SK-N-SH treated with all-trans-retinoic acid at 6 μM for 48 hours (cell line): Measurements from ENCODE around the gene SKAP2.
A peak's percentile ranks its signal among the peaks of the same experiment; 100 is the strongest.

Experiments used
- ATAC-seq: fragments of 200-7000 bp; cut with Tn5 transposase; 3 replicates; pipeline ENCODE4 v1.9.1; 2020; ENCODE audit warnings: mild to moderate bottlenecking, moderate library complexity
- ARNTL ChIP-seq: fragments of 450-650 bp; formaldehyde crosslinking; IDR thresholded peaks from 2 replicates; pipeline ENCODE4 v1.5.0; 2020; ENCODE audit warnings: low read depth, mild to moderate bottlenecking, moderate library complexity, borderline replicate concordance
- BACH2 ChIP-seq: fragments of 250-450 bp; sonication (Bioruptor Pico); IDR thresholded peaks from 2 replicates; pipeline ENCODE4 v1.9.0; 2021; ENCODE audit warnings: mild to moderate bottlenecking, borderline replicate concordance
- CSDC2 ChIP-seq: fragments of 250-450 bp; sonication (Bioruptor Pico); IDR thresholded peaks from 2 replicates; pipeline ENCODE4 v1.5.0; 2020; ENCODE audit warnings: mild to moderate bottlenecking, moderate library complexity
- ESRRG ChIP-seq: fragments of 250-450 bp; sonication (Bioruptor Pico); IDR thresholded peaks from 2 replicates; pipeline ENCODE4 v1.6.1; 2021; ENCODE audit warnings: mild to moderate bottlenecking
- GLIS3 ChIP-seq: fragments of 250-450 bp; sonication (Bioruptor Pico); IDR thresholded peaks from 2 replicates; pipeline ENCODE4 v1.5.0; 2020; ENCODE audit warnings: mild to moderate bottlenecking, moderate library complexity
- ISL1 ChIP-seq: fragments of 250-450 bp; sonication (Bioruptor Pico); IDR thresholded peaks from 2 replicates; pipeline ENCODE4 v2.1.2; 2022; ENCODE audit warnings: mild to moderate bottlenecking, moderate library complexity
- OSR1 ChIP-seq: fragments of 250-450 bp; sonication (Bioruptor Pico); IDR thresholded peaks from 2 replicates; pipeline ENCODE4 v1.8.0; 2022; ENCODE audit warnings: moderate library complexity, mild to moderate bottlenecking, inconsistent platforms
- PPARA ChIP-seq: fragments of 250-450 bp; sonication (Bioruptor Pico); IDR thresholded peaks from 2 replicates; pipeline ENCODE4 v1.5.0; 2020; ENCODE audit warnings: mild to moderate bottlenecking, borderline replicate concordance
- RARB ChIP-seq: fragments of 250-450 bp; sonication (Bioruptor Pico); IDR thresholded peaks from 2 replicates; pipeline ENCODE4 v1.8.0; 2021; ENCODE audit warnings: mild to moderate bottlenecking, moderate library complexity
- SNAI2 ChIP-seq: fragments of 250-450 bp; sonication (Bioruptor Pico); IDR thresholded peaks from 2 replicates; pipeline ENCODE4 v1.5.0; 2020; ENCODE audit warnings: mild to moderate bottlenecking, moderate library complexity
- TCF4 ChIP-seq: fragments of 250-450 bp; sonication (Bioruptor Pico); IDR thresholded peaks from 2 replicates; pipeline ENCODE4 v1.8.0; 2021; ENCODE audit warnings: mild to moderate bottlenecking, moderate library complexity, borderline replicate concordance
- TOX ChIP-seq: fragments of 250-450 bp; sonication (Bioruptor Pico); IDR thresholded peaks from 2 replicates; pipeline ENCODE4 v1.8.0; 2021; ENCODE audit warnings: mild to moderate bottlenecking, moderate library complexity, borderline replicate concordance
- ZC3H10 ChIP-seq: fragments of 250-450 bp; sonication (Bioruptor Pico); IDR thresholded peaks from 2 replicates; pipeline ENCODE4 v1.5.1; 2021; ENCODE audit warnings: mild to moderate bottlenecking, moderate library complexity
- ZFP3 ChIP-seq: fragments of 250-450 bp; sonication (Bioruptor Pico); IDR thresholded peaks from 2 replicates; pipeline ENCODE4 v1.5.0; 2020; ENCODE audit warnings: mild to moderate bottlenecking, moderate library complexity
- ZNF70 ChIP-seq: fragments of 450-650 bp; formaldehyde crosslinking; IDR thresholded peaks from 2 replicates; pipeline ENCODE4 v1.5.0; 2020; ENCODE audit warnings: mild to moderate bottlenecking, moderate library complexity
- ZNF8 ChIP-seq: fragments of 450-650 bp; formaldehyde crosslinking; IDR thresholded peaks from 2 replicates; pipeline ENCODE4 v1.5.0; 2020; ENCODE audit warnings: mild to moderate bottlenecking, moderate library complexity
- TF ChIP-seq, protein P1 (sequence below): fragments of 250-450 bp; sonication (Bioruptor Pico); IDR thresholded peaks from 2 replicates; pipeline ENCODE4 v1.8.0; 2020; ENCODE audit warnings: mild to moderate bottlenecking, moderate library complexity, borderline replicate concordance
- TF ChIP-seq, protein P2 (sequence below): fragments of 250-450 bp; sonication (Bioruptor Pico); IDR thresholded peaks from 2 replicates; pipeline ENCODE4 v1.5.1; 2021; ENCODE audit warnings: mild to moderate bottlenecking, moderate library complexity
- TF ChIP-seq, protein P3 (sequence below): fragments of 250-450 bp; sonication (Bioruptor Pico); IDR thresholded peaks from 2 replicates; pipeline ENCODE4 v1.8.0; 2021; ENCODE audit warnings: low read depth, mild to moderate bottlenecking, moderate library complexity, borderline replicate concordance
- TF ChIP-seq, protein P4 (sequence below): fragments of 250-450 bp; sonication (Bioruptor Pico); IDR thresholded peaks from 2 replicates; pipeline ENCODE4 v1.5.0; 2020; ENCODE audit warnings: mild to moderate bottlenecking, moderate library complexity

Gene SKAP2

DNA sequence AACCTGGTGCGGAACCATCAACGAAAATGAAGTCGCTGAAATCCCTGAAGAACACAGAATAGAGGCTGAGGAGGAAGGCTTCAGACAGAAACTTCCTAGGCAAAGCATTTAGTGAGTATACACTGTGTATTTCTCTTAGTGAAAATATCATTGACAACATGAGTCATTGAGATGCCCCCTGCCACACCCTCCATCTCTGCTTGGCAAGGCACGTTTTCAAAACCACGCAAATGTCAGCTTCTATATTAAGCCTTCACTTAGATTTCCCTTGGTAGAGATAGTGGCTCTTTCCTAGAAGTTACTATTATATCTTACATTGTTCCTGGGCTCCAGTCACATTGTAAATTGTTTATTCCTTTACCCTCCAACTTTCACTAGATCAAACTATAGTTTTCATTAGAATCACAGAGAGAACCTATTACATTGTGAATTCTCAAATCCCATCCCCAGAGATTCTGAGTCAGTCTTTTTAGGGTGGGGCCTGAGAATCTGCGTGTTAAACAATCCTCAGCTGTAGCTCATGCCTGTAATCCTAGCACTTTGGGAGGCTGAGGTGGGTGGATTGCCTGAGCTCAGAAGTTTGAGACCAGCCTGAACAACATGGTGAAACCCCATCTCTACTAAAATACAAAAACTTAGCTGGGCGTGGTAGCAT, 4.6 kb upstream of the SKAP2 start:
- no peak for ATAC-seq
- TF ChIP-seq ESRRG (CRISPR knock-in tag), result no peak
- no peak for TF ChIP-seq ZNF8 (CRISPR knock-in tag)
- TF ChIP-seq, protein P1, sequence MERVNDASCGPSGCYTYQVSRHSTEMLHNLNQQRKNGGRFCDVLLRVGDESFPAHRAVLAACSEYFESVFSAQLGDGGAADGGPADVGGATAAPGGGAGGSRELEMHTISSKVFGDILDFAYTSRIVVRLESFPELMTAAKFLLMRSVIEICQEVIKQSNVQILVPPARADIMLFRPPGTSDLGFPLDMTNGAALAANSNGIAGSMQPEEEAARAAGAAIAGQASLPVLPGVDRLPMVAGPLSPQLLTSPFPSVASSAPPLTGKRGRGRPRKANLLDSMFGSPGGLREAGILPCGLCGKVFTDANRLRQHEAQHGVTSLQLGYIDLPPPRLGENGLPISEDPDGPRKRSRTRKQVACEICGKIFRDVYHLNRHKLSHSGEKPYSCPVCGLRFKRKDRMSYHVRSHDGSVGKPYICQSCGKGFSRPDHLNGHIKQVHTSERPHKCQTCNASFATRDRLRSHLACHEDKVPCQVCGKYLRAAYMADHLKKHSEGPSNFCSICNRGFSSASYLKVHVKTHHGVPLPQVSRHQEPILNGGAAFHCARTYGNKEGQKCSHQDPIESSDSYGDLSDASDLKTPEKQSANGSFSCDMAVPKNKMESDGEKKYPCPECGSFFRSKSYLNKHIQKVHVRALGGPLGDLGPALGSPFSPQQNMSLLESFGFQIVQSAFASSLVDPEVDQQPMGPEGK (CRISPR knock-in tag), result no peak
- no peak for TF ChIP-seq CSDC2 (CRISPR knock-in tag)
- no peak for TF ChIP-seq BACH2 (CRISPR knock-in tag)
- TF ChIP-seq ZFP3 (CRISPR knock-in tag), result no peak
- no peak for TF ChIP-seq GLIS3
- TF ChIP-seq TCF4 (CRISPR knock-in tag), result no peak
- TF ChIP-seq RARB (CRISPR knock-in tag), result no peak
- TF ChIP-seq, protein P2, sequence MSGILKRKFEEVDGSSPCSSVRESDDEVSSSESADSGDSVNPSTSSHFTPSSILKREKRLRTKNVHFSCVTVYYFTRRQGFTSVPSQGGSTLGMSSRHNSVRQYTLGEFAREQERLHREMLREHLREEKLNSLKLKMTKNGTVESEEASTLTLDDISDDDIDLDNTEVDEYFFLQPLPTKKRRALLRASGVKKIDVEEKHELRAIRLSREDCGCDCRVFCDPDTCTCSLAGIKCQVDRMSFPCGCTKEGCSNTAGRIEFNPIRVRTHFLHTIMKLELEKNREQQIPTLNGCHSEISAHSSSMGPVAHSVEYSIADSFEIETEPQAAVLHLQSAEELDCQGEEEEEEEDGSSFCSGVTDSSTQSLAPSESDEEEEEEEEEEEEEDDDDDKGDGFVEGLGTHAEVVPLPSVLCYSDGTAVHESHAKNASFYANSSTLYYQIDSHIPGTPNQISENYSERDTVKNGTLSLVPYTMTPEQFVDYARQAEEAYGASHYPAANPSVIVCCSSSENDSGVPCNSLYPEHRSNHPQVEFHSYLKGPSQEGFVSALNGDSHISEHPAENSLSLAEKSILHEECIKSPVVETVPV (CRISPR knock-in tag), result no peak
- no peak for TF ChIP-seq ZNF70
- TF ChIP-seq ZC3H10, result no peak
- TF ChIP-seq ISL1 (CRISPR knock-in tag), result no peak

DNA sequence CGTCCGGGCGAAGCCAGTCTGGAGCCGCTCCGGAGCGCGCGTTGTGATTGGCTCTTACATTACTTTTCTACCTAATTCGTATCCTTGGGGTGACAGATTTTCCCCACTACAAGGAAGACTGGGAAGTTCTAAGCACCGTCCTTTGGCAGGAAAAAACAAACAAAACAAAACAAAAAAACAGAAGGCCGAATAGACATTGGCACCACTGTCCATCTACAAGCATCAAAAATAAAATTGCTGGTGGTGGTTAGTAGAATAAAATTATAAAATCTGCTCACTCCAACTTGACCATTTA, 651 bp upstream of the SKAP2 start:
- peak; percentile 75 for ATAC-seq

More for the DNA sequence above, 651 bp upstream of the SKAP2 start:
- 0 out of 2 replicates have a peak, but pooled peaks have one; percentile 45 for TF ChIP-seq CSDC2 (CRISPR knock-in tag)
- TF ChIP-seq, protein P2 (CRISPR knock-in tag), result no peak
- TF ChIP-seq ZC3H10, result no peak
- no peak for TF ChIP-seq BACH2 (CRISPR knock-in tag)
- no peak for TF ChIP-seq RARB (CRISPR knock-in tag)
- no peak for TF ChIP-seq TOX
- 0 out of 2 replicates have a peak, but pooled peaks have one; percentile 54 for TF ChIP-seq ZFP3 (CRISPR knock-in tag)
- TF ChIP-seq PPARA (CRISPR knock-in tag), result no peak
- no peak for TF ChIP-seq ZNF70
- TF ChIP-seq ZNF8 (CRISPR knock-in tag), result no peak
- TF ChIP-seq, protein P3, sequence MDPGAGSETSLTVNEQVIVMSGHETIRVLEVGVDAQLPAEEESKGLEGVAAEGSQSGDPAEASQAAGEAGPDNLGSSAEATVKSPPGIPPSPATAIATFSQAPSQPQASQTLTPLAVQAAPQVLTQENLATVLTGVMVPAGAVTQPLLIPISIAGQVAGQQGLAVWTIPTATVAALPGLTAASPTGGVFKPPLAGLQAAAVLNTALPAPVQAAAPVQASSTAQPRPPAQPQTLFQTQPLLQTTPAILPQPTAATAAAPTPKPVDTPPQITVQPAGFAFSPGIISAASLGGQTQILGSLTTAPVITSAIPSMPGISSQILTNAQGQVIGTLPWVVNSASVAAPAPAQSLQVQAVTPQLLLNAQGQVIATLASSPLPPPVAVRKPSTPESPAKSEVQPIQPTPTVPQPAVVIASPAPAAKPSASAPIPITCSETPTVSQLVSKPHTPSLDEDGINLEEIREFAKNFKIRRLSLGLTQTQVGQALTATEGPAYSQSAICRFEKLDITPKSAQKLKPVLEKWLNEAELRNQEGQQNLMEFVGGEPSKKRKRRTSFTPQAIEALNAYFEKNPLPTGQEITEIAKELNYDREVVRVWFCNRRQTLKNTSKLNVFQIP (CRISPR knock-in tag), result no peak
- no peak for TF ChIP-seq ARNTL
- TF ChIP-seq, protein P4, sequence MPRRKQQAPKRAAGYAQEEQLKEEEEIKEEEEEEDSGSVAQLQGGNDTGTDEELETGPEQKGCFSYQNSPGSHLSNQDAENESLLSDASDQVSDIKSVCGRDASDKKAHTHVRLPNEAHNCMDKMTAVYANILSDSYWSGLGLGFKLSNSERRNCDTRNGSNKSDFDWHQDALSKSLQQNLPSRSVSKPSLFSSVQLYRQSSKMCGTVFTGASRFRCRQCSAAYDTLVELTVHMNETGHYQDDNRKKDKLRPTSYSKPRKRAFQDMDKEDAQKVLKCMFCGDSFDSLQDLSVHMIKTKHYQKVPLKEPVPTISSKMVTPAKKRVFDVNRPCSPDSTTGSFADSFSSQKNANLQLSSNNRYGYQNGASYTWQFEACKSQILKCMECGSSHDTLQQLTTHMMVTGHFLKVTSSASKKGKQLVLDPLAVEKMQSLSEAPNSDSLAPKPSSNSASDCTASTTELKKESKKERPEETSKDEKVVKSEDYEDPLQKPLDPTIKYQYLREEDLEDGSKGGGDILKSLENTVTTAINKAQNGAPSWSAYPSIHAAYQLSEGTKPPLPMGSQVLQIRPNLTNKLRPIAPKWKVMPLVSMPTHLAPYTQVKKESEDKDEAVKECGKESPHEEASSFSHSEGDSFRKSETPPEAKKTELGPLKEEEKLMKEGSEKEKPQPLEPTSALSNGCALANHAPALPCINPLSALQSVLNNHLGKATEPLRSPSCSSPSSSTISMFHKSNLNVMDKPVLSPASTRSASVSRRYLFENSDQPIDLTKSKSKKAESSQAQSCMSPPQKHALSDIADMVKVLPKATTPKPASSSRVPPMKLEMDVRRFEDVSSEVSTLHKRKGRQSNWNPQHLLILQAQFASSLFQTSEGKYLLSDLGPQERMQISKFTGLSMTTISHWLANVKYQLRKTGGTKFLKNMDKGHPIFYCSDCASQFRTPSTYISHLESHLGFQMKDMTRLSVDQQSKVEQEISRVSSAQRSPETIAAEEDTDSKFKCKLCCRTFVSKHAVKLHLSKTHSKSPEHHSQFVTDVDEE (CRISPR knock-in tag), result no peak
- TF ChIP-seq SNAI2 (CRISPR knock-in tag), result no peak
- no peak for TF ChIP-seq OSR1
